ENCODE measurements around the gene GABRG3.

Gene GABRG3

GRCh38 chr15:27328608-27329007, 357.6 kb downstream of the GABRG3 start:
- TF ChIP-seq CTCF (IDR thresholded peaks at IDR 0.05; ENCODE audit: poor library complexity, severe bottlenecking), result no peak
- Histone ChIP-seq H3K9me3 (ENCODE audit: severe bottlenecking) (no peaks in the 10 kb centered on the region), H3K36me3 (ENCODE audit: low read depth) (no peaks in the 10 kb centered on the region), H3K27ac (ENCODE audit: poor library complexity, severe bottlenecking) (no peak overlapping the region), H3K4me3 (ENCODE audit: severe bottlenecking) (no peak overlapping the region), H3K4me1 (ENCODE audit: insufficient read depth, poor library complexity, severe bottlenecking) (no peaks in the 10 kb centered on the region), H3K27me3 (ENCODE audit: insufficient read depth, poor library complexity, severe bottlenecking) (no peaks in the 10 kb centered on the region)
- no peak for DNase-seq (ENCODE audit: low spot score)
- no peak for ATAC-seq (ENCODE audit: low read depth)

- ATAC-seq (ENCODE audit: low read depth), result no peak
- peaks cover 2% of the 10 kb centered on the region for H3K9me3 ChIP-seq (ENCODE audit: severe bottlenecking)
- no peak for TF ChIP-seq CTCF (IDR thresholded peaks at IDR 0.05; ENCODE audit: poor library complexity, severe bottlenecking)
Observed at GRCh38 chr15:27330326-27330725, 359.3 kb downstream of the GABRG3 start.

GRCh38 chr15:27336676-27337075, 365.7 kb downstream of the GABRG3 start:
- H3K27me3 ChIP-seq (ENCODE audit: insufficient read depth, poor library complexity, severe bottlenecking), result no peaks in the 10 kb centered on the region
- no peak for TF ChIP-seq CTCF (IDR thresholded peaks at IDR 0.05; ENCODE audit: poor library complexity, severe bottlenecking)
- ATAC-seq (ENCODE audit: low read depth), result no peak
- H3K27ac ChIP-seq (ENCODE audit: poor library complexity, severe bottlenecking), result no peak overlapping the region
- H3K36me3 ChIP-seq (ENCODE audit: low read depth), result no peaks in the 10 kb centered on the region
- no peaks in the 10 kb centered on the region for H3K4me1 ChIP-seq (ENCODE audit: insufficient read depth, poor library complexity, severe bottlenecking)
- H3K4me3 ChIP-seq (ENCODE audit: severe bottlenecking), result no peak overlapping the region
- DNase-seq (ENCODE audit: low spot score), result no peak
- peaks cover 2% of the 10 kb centered on the region for H3K9me3 ChIP-seq (ENCODE audit: severe bottlenecking)

More at GRCh38 chr15:27330326-27330725, 359.3 kb downstream of the GABRG3 start:
- Histone ChIP-seq H3K27me3 (ENCODE audit: insufficient read depth, poor library complexity, severe bottlenecking) (no peaks in the 10 kb centered on the region), H3K27ac (ENCODE audit: poor library complexity, severe bottlenecking) (no peak overlapping the region), H3K4me3 (ENCODE audit: severe bottlenecking) (no peak overlapping the region), H3K4me1 (ENCODE audit: insufficient read depth, poor library complexity, severe bottlenecking) (no peaks in the 10 kb centered on the region), H3K36me3 (ENCODE audit: low read depth) (no peaks in the 10 kb centered on the region)
- DNase-seq (ENCODE audit: low spot score), result no peak

GRCh38 chr15:27339138-27339537, 368.2 kb downstream of the GABRG3 start:
- Histone ChIP-seq H3K27me3 (ENCODE audit: insufficient read depth, poor library complexity, severe bottlenecking) (no peaks in the 10 kb centered on the region), H3K4me1 (ENCODE audit: insufficient read depth, poor library complexity, severe bottlenecking) (no peaks in the 10 kb centered on the region), H3K4me3 (ENCODE audit: severe bottlenecking) (no peak overlapping the region), H3K27ac (ENCODE audit: poor library complexity, severe bottlenecking) (no peak overlapping the region), H3K36me3 (ENCODE audit: low read depth) (no peaks in the 10 kb centered on the region), H3K9me3 (ENCODE audit: severe bottlenecking) (no peaks in the 10 kb centered on the region)
- ATAC-seq (ENCODE audit: low read depth) (no peak), DNase-seq (ENCODE audit: low spot score) (no peak)
- TF ChIP-seq CTCF (IDR thresholded peaks at IDR 0.05; ENCODE audit: poor library complexity, severe bottlenecking), result no peak

- Histone ChIP-seq H3K4me1 (ENCODE audit: insufficient read depth, poor library complexity, severe bottlenecking) (no peaks in the 10 kb centered on the region), H3K27ac (ENCODE audit: poor library complexity, severe bottlenecking) (no peak overlapping the region), H3K27me3 (ENCODE audit: insufficient read depth, poor library complexity, severe bottlenecking) (no peaks in the 10 kb centered on the region), H3K4me3 (ENCODE audit: severe bottlenecking) (no peak overlapping the region), H3K36me3 (ENCODE audit: low read depth) (no peaks in the 10 kb centered on the region), H3K9me3 (ENCODE audit: severe bottlenecking) (no peaks in the 10 kb centered on the region)
- ATAC-seq (ENCODE audit: low read depth) (no peak), DNase-seq (ENCODE audit: low spot score) (no peak)
- no peak for TF ChIP-seq CTCF (IDR thresholded peaks at IDR 0.05; ENCODE audit: poor library complexity, severe bottlenecking)
Observed at GRCh38 chr15:27341780-27342343, 370.9 kb downstream of the GABRG3 start.

Data from RWPE2 (cell line).